Measurements from ENCODE around the gene RXRG. TPM values are rescaled to one million over a fixed set of nuclear protein-coding genes. Genes with fewer than 3 reads are reported as not detected.

RXRG gene
- total RNA-seq, 1 experiment from 2014 or later, result not detected

DNA sequence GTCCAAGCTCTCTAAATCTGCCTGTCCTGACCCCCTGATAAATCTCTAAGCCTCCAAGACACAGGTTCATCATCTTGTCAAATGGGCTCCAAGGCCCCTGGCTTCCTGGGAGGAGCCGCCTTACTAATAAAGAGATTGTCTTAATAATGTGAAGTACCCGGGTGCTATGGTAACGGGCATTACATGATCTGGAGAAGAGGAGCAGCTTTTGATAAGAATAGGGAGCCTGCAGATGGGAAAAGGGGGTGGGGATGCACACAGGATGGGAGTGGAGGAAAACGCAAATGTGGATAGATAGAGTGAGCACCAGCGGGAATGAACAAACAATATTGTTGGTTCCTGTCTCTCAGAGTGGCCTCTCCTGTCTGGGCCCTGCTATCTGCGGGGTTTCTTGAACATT is 11.9 kb upstream of the RXRG start (continued):
- TF ChIP-seq, protein P1, sequence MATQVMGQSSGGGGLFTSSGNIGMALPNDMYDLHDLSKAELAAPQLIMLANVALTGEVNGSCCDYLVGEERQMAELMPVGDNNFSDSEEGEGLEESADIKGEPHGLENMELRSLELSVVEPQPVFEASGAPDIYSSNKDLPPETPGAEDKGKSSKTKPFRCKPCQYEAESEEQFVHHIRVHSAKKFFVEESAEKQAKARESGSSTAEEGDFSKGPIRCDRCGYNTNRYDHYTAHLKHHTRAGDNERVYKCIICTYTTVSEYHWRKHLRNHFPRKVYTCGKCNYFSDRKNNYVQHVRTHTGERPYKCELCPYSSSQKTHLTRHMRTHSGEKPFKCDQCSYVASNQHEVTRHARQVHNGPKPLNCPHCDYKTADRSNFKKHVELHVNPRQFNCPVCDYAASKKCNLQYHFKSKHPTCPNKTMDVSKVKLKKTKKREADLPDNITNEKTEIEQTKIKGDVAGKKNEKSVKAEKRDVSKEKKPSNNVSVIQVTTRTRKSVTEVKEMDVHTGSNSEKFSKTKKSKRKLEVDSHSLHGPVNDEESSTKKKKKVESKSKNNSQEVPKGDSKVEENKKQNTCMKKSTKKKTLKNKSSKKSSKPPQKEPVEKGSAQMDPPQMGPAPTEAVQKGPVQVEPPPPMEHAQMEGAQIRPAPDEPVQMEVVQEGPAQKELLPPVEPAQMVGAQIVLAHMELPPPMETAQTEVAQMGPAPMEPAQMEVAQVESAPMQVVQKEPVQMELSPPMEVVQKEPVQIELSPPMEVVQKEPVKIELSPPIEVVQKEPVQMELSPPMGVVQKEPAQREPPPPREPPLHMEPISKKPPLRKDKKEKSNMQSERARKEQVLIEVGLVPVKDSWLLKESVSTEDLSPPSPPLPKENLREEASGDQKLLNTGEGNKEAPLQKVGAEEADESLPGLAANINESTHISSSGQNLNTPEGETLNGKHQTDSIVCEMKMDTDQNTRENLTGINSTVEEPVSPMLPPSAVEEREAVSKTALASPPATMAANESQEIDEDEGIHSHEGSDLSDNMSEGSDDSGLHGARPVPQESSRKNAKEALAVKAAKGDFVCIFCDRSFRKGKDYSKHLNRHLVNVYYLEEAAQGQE (IDR thresholded peaks at IDR 0.05; ENCODE audit: low read depth), result no peak
- no peak for TF ChIP-seq JUND (IDR thresholded peaks at IDR 0.05)

DNA sequence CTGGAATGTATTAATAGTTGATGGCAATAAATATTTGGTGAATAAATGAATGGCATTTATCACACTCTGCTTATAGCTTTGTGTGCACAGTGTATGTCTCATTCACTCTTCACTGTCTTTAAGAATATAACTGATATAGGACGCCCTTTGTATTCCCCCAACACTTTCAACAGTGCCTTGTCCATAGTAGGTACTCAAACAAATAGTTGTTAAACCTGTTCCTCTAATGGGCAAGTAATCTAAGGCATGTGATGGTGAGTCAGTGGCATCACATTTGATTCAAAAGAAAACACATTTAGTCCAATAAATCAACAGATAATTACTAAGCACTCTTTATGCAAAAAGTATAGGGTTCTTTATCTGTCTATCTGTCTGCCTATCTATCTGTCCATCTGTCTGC is 11.2 kb upstream of the RXRG start:
- H3K9ac ChIP-seq (ENCODE audit: low read length), result no peak overlapping the region
- H2AFZ ChIP-seq (ENCODE audit: low read depth, low read length, poor library complexity, severe bottlenecking), result no peak overlapping the region
- peaks cover 43% of the 10 kb centered on the region for H3K27me3 ChIP-seq (ENCODE audit: insufficient read depth, low read length)
- no peak overlapping the region for H3K4me3 ChIP-seq (replicated peaks in 1 of 2; ENCODE audit: low read depth in 1 of 2, low read length in 2 of 2)
- ChIA-PET POLR2A (no interaction called here), RAD21 (ENCODE audit: low non-redundant PET in 1 of 2, low total read pairs in 2 of 2, uncharacterized antibody in 2 of 2, unreplicated experiment in 2 of 2) (no interaction called here), CTCF (no interaction called here)
- no peak for TF ChIP-seq FOSL1 (IDR thresholded peaks at IDR 0.05; ENCODE audit: low read depth)
- TF ChIP-seq, protein P2, sequence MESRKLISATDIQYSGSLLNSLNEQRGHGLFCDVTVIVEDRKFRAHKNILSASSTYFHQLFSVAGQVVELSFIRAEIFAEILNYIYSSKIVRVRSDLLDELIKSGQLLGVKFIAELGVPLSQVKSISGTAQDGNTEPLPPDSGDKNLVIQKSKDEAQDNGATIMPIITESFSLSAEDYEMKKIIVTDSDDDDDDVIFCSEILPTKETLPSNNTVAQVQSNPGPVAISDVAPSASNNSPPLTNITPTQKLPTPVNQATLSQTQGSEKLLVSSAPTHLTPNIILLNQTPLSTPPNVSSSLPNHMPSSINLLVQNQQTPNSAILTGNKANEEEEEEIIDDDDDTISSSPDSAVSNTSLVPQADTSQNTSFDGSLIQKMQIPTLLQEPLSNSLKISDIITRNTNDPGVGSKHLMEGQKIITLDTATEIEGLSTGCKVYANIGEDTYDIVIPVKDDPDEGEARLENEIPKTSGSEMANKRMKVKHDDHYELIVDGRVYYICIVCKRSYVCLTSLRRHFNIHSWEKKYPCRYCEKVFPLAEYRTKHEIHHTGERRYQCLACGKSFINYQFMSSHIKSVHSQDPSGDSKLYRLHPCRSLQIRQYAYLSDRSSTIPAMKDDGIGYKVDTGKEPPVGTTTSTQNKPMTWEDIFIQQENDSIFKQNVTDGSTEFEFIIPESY (IDR thresholded peaks at IDR 0.05; ENCODE audit: extremely low read depth, insufficient replicate concordance, low read length), result no peak
- no peak for TF ChIP-seq ZFX (IDR thresholded peaks at IDR 0.05)
- TF ChIP-seq TCF7L2 (IDR thresholded peaks at IDR 0.05; ENCODE audit: borderline replicate concordance, extremely low read depth, insufficient read depth, insufficient read length), result no peak
- TF ChIP-seq CBX3 (IDR thresholded peaks at IDR 0.05; ENCODE audit: low read depth), result no peak
- no peak for TF ChIP-seq POLR2AphosphoS5 (IDR thresholded peaks at IDR 0.05; ENCODE audit: low read depth, low read length)
- TF ChIP-seq ZNF274 (IDR thresholded peaks at IDR 0.05; ENCODE audit: low read depth, low read length), result no peak
- no peak for TF ChIP-seq SP1 (IDR thresholded peaks at IDR 0.05; ENCODE audit: low read depth)
- TF ChIP-seq JUND (IDR thresholded peaks at IDR 0.05), result no peak
- no peaks in the 10 kb centered on the region for H4K20me1 ChIP-seq (ENCODE audit: insufficient read depth)
- no TSS peak for BruUV-seq (replicated peaks)
- no peaks in the 10 kb centered on the region for H3K4me1 ChIP-seq (ENCODE audit: control insufficient read depth in 1 of 2, insufficient read depth in 2 of 2, low read length in 2 of 2)
- DNase-seq (ENCODE audit: low read depth, low spot score) (no peak), ATAC-seq (no peak)
- no peaks in the 10 kb centered on the region for H3K9me2 ChIP-seq (ENCODE audit: insufficient read depth)
- H3K27ac ChIP-seq (ENCODE audit: low read depth, low read length), result no peak overlapping the region
- intact Hi-C loops (cut with micrococcal nuclease), result loop anchor here (10.0 kb wide), 1 partner anchor 1211 kb away; no protein-coding TSS in a partner anchor
- no peak overlapping the region for H3K4me2 ChIP-seq (ENCODE audit: low read length)
- H3K79me2 ChIP-seq (ENCODE audit: insufficient read depth, low read length), result no peaks in the 10 kb centered on the region
- no peaks in the 10 kb centered on the region for H3K9me3 ChIP-seq (ENCODE audit: control insufficient read depth in 1 of 2, insufficient read depth in 1 of 2, low read depth in 1 of 2, low read length in 2 of 2)
- H3K36me3 ChIP-seq (ENCODE audit: control insufficient read depth in 1 of 2, insufficient read depth in 2 of 2, low read length in 2 of 2), result no peaks in the 10 kb centered on the region

Data from HCT116 (cell line).